Right lung (tissue), 5 donors: ENCODE data around the gene RPRD1A. TPM values are rescaled to one million over a fixed set of nuclear protein-coding genes. Genes with fewer than 3 reads are reported as not detected.
"Not testable (repeated sequence)": the region's sequence is repeated elsewhere in the genome, so short reads cannot be mapped to it uniquely, and the experiment has no call there.

Experiments used
- DNase-seq, 2 donors: peaks; one replicate each; pipeline ENCODE4 v3.0.0-alpha.2; 2013
- polyA plus RNA-seq, 5 donors: library from polyadenylated mRNA; unstranded; fragments of 120-200 nt; gene quantifications; one replicate each; pipeline versions ENCODE4 v1.2.1 to v1.2.3, GENCODE V29; 2013; ENCODE audit warnings: inconsistent platforms in 1 of 5, low replicate concordance in 1 of 5; ENCODE audit not compliant: insufficient read length in 5 of 5, insufficient read depth in 1 of 5

RPRD1A gene
- polyA plus RNA-seq, 5 donors = 46.3 to 70.2 (median 59.6) TPM

DNA sequence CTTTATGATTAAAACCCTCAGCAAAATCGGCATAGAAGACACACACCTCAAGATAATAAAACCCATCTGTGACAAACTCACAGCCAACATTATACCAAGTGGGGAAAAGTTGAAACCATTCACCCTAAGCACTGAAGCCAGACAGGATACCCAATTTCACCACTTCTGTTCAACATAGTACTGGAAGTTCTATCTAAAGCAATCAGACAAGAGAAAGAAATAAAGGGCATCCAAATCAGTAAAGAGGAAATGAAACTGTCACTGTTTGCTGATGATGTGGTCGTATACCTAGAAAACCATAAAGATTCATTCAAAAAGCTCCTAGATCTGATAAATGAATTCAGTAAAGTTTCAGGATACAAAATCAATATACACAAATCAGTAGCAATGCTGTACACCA lies 16.4 kb upstream of the RPRD1A start:
- no peak for DNase-seq

DNA sequence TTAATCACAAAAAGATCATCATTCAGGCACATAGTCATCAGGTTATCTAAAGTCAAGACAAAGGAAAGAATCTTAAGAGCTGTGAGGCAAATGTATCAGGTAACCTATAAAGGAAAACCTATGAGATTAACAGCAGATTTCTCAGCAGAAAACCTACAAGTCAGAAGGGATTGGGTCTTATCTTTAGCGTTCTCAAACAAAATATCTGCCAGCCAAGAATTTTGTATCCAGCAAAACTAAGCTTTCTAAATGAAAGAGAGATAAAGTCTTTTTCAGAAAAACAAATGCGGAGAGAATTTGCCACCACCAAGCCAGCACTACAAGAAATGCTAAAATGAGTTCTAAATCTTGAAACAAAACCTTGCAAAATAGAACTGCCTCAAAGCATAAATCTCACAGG lies 13.8 kb upstream of the RPRD1A start:
- not testable (repeated sequence) for DNase-seq

DNA sequence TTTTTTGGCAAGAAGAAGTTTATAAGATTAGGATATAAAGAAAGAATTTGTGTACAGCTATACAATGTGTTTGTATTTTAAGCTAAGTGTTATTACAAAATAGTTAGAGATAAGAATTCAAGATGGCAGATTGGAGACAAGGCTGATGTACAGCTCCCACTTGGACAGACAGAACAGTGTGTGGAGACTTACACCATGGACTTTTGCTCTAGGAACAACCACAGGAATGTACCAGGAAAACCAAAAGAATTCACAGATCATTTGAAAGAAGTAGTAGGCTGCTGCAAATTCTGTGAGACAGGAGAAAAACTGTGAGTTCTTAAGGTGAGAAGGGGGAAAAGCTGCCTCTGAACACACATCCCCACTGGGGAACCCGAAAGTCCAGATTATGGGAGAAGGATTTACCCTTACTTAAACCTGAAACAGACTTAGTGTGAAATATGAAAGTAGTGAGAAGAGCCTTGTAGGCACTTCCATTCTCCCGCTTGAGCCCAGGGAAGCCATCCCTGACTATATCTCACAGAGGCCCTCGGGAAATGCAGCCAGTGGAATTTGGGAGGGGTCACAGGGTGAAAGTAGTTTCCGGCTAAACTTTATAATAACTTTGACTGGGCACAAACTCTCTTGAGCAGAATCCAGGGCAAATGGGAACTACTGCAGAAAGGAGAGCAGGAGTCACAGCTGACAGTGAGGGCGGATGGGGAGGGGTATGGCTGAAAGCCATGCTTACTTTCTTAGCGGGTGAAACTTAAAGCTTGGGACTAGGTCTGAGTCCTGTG lies 11.6 kb upstream of the RPRD1A start:
- DNase-seq = no peak

DNA sequence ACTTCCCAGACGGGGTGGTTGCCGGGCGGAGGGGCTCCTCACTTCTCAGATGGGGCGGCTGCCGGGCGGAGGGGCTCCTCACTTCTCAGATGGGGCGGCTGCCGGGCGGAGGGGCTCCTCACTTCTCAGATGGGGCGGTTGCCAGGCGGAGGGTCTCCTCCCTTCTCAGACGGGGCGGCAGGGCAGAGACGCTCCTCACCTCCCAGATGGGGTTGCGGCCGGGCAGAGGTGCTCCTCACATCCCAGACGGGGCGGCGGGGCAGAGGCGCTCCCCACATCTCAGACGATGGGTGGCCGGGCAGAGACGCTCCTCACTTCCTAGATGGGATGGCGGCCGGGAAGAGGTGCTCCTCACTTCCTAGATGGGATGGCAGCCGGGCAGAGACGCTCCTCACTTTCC lies 10.4 kb upstream of the RPRD1A start:
- not testable (repeated sequence) for DNase-seq

DNA sequence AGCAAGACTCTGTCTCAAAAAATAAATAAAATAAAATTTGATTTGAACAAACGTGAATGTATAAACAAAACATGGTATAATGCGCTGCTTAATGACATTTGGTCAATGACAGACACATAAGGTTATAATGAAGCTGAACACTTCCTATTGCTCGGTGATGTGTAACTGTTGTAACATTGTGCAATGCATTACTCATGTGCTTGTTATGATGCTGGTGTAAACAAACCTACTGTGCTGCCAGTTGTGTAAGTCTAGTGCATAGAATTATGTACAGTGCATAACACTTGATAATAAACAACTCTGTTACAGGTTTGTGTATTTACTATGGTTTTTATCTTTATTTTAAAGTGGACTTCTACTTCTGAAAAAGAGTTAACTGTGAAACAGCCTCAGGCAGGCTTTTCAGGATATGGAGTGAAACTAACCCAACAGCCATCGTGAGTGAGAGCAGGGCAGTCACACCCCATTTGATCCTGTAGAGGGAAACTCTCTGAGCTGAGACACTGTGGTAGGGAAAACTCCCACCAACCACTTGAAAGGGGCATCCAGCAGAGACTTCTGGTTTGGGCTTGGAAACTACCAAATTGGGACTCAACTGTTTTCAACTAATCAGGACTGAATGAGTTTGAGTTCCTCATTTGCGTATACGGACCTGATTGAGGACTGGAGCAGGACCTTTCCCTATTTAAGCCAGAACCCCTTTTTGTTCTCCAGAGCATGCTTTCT lies 8.7 kb upstream of the RPRD1A start:
- no peak for DNase-seq

DNA sequence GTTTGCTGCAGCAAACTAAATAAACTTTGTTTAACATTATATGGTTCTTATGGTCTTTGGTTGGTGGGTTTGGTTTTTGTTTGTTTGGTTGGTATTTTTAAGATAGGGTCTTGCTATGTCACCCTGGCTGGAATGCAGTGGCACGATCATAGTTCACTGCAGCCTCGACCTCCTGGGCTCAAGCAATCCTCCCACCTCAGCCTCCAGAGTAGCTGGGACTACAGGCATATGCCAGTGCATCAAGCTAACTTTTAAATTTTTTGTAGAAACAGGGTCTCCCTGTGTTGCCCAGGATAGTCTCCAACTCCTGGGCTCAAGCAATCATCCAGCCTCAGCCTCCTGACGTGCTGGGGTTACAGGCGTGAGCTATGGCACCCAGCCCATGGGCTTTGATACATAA lies 7.1 kb upstream of the RPRD1A start:
- DNase-seq = no peak

DNA sequence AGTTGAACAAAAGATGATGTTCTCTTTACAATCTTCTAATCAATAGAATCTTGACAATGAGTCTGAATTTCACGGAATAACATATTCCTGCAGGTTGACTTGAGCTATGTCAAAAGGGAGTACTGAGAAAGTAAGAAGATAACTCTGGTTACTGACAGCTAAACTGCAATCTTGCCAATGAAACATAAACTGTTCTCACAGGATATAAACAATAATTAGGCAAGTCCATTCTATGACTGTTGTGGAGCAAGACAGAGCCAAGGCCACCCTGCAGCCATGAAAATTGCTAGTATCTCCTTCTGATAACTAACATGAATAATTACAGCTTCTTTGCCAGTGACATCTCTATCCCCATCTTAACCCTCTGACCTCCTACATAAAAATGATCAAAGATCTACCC lies 6.3 kb upstream of the RPRD1A start:
- DNase-seq = no peak

DNA sequence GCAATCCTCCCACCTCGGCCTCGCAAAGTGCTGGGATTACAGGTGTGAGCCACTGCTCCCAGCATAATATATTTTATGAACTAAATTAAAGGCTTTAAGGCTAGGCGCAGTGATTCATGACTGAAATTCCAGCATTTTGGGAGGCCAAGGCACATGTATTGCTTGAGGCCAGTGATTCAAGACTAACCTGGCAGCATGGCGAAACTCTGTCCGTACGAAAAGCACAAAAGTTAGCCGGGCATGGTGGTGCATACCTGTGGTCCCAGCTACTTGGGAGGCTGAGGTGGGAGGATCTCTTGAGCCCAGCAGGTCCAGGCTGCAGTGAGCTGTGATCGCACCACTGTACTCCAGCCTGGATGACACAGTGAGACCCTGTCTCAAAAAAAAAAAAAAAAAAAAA lies 5.0 kb upstream of the RPRD1A start:
- not testable (repeated sequence) for DNase-seq

DNA sequence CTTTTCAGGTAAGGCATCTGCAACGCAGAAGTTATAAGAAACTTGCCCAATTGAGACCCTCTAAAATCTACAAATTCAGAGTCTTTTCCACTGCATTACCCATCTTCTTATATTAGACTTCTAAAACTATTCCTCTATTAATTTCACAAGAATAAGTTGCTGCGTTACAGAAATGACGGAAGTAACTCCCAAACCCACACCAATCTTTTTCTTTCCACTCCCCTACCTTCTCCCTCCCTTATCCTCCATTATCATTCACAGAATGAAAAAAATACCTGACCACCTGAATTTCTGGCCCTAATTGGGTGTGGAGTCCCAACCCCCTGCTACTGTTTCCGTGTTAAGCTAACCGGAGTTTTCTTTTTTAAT lies 689 bp downstream of the RPRD1A start:
- DNase-seq = peak in 1 of 2 donors; percentile 12

DNA sequence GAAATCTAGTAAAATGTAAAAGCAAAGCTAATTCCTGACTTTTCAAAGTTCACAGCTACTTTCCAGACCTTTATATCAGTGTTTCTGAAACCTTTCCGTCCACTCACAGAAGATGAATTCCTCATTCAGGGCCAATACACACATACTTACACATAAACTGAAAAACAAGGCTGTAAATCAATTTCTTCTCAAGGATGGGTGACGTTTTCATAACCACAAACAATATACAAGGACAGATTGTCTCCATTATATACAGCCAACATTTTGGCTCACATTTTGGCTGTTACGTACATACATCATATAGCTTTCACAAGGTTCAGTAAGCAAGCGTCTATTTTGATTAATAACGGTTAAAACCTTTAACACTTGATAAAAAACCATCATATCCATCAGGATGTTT lies 1.4 kb downstream of the RPRD1A start:
- DNase-seq = no peak

DNA sequence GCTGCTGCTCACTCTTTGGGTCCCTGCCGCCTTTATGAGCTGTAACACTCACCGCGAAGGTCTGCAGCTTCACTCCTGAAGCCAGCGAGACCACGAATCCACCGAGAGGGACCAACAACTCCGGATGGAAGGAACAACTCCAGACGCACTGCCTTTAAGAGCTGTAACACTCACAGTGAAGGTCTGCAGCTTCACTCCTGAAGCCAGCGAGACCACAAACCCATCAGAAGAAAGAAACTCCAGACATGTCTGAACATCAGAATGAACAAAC lies 2.6 kb downstream of the RPRD1A start:
- DNase-seq = not testable (repeated sequence)

DNA sequence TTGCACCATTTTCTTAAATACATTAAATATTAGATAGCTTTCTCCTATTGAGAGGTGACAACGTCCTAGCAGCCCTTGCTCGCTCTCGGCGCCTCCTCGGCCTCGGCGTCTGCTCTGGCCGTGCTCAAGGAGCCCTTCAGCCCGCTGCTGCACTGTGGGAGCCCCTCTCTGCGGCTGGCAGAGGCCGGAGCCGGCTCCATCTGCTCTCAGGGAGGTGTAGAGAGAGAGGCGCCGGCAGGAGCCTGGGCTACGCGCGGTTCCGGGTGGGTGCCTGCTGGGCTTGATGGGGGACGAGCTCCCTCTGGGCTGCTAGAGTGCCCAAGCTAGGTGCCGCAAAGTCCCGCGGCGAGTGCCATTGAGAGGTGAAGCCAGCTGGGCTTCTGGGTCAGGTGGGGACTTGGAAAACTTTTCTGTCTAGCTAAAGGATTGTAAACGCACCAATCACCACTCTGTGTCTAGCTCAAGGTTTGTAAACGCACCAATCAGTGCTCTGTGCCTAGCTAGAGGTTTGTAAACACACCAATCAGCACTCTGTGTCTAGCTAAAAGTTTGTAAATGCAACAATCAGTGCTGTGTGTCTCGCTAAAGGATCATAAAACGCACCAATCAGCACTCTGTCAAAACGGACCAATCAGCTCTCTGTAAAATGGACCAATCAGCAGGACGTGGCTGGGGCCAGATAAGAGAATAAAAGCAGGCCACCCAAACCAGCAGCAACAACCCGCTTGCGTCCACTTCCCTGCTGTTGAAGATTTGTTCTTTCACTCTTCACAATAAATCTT lies 3.1 kb downstream of the RPRD1A start:
- no peak for DNase-seq

DNA sequence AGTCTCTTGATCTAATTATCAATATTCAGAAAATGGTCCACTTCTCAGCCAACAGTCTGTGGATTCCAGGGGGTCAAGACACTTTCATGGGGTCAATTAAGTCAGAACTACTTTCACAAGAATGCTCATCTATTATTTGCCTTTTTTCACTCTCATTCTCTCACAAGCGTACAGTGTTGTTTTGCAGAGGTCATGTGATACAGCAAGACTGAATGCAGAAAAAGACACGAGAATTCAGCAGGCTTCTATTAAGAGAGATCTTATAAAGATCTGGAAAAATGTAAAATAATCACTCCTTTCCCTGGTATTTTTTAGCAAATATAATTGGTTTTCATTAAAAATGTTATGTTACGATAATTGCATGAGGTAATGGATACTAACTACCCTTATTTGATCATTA lies 8.7 kb downstream of the RPRD1A start:
- no peak for DNase-seq

DNA sequence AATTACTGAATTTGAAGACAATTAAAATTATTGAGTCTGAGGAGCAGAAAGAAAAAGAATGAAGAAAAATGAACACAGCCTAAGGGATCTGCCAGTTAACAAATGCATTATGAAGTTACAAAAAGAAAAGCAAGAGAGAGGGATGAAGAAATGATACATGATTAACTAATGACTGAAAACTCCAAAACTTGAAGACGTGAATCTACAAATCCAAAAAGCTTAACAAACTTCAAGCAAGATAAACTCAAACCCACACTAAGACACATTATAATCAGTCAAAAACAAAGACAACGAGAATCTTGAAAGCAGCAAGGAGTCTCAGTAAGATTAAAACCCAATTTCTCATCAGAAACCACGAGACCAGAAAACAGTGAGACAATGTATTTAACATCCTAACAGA lies 15.6 kb downstream of the RPRD1A start:
- DNase-seq = no peak

DNA sequence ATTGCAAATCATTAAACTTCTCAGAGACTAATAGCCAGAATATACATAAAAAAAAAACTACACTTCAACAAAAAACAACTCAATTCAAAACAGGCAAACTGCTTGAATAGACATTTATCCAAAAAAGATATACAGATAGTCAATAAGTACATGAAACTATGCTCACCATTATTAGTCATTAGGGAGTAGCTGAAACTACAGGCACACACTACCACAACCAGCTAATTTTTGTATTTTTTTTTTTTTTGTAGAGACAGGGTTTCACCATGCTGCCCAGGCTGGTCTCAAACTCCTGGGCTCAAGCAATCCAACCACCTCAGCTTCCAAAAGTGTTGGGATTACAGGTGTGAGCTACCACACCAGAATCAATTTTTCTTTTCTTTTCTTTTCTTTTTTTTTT lies 16.9 kb downstream of the RPRD1A start:
- no peak for DNase-seq

DNA sequence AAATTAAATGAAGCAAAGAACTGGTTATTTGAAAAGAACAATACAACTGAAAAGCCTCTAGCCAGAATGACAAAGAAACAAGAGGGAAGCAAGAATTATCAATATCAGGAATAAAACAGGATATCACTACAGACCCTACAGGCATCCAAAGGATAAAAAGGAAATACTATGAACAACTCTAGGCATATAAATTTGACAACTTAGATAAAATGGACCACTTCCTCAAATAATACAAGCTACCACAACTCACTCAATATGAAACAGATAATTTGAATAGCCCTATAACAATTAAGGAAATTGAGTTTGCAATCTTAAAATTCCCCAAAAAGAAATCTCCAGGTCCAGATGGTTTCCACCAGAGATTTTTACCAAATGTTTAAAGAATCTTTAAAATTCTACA lies 19.8 kb downstream of the RPRD1A start:
- no peak for DNase-seq

DNA sequence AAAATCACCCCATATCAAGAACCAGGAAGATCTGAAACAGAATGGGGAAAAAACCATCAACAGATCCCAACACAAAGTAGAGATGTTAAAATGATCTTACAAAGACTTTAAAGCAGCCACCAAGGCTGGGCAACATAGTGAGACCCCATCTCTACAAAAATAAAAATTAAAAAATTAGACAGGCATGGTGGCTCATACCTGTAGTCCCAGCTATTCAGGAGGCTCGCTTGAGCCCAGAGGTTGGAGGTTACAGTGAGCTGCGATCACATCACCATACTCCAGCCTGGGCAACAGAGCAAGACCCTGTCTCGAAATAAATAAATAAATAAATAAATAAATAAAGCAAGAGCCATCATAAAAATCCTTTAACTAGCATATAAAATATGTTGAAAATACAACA lies 20.5 kb downstream of the RPRD1A start:
- DNase-seq = no peak

DNA sequence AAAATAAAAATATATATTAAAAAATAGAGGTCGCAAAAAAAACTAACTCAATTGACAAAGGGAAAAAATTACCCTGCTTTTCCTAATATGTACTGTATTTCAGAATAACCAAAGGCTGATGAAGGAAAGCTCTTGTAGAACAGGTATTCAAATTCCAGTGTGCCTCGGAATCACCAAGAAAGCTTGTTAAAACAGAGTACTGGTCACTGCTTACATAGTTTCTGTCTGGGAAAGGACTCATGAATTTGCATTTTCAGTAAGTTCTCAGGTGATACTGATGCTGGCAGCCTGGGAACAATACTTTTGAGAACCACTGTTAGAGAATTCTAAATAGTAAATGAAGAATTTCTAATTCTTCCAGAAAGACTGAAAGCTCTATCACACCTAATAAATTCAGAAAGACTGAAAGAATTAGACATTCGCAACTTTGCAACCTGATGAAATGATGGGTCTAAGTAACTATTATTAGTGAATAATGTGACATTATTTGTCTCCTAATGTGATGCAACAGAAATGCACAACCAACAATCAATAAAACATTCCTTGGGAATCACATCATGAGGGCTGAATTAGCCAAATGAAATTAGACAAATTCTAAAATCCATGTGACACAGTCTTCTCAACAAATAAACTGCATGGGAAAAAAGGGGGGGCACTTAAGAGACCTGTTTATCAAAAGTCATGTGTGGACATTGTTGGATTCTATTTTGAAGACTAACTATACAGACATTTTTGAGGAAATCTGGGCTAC lies 21.9 kb downstream of the RPRD1A start:
- no peak for DNase-seq

DNA sequence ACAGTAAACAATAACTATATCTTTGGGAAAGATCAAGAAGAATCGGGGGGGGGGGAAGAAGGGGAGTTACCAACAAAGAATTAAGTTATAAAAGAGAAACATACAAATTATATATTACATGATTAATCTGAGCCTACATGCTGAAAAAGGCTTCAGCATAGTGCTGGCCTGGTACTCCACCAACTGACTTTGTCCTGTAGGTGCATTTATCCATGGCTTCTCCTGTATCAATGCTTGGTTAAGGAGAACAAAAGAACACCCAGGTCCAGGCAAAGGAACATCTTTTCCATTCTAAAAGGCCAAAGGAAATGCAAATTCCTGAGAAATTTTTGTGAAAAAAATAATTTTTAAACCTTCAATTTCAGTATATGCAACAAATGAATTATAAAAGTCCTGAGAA lies 24.2 kb downstream of the RPRD1A start:
- no peak for DNase-seq

DNA sequence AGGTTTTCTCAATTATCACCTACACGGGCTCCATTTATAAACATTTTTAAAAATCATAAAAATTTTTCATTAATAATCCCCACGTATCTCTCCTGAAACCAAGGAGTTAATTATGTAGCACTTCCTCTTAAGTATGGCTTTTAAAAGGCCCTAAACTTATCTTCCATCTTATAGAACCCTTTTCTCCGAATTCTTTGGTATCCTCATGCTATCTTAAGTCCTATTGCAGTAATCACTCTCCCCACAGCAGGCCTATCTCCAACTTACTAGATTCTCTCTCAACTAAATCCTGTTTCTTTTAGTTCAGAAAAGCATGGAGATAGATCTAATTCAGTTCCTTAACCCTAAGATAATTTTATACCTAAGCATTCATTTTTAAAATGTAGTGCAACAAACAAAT lies 26.2 kb downstream of the RPRD1A start:
- DNase-seq = no peak

DNA sequence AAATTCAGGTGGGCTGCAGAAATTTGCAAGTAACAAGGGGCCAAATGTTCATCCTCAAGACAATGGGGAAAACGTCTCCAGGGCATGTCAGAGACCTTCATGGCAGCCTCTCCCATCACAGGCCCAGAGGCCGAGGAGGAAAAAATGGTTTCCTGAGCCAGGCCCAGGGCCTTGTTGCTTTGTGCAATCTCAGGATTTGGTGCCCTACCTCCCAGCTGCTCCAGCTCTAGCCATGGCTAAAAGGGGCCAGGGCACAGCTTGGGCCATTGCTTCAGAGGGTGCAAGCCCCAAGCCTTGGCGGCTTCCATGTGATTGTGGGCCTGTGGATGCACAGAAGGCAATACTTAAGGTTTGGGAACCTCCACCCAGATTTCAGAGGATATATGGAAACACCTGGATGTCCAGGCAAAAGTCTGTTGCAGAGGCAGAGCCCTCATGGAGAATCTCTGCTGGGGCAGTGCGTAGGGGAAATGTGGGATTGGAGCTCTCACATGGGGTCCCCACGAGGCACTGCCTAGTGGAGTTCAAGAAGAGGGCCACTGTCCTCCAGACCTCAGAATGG lies 29.2 kb downstream of the RPRD1A start:
- DNase-seq = no peak

DNA sequence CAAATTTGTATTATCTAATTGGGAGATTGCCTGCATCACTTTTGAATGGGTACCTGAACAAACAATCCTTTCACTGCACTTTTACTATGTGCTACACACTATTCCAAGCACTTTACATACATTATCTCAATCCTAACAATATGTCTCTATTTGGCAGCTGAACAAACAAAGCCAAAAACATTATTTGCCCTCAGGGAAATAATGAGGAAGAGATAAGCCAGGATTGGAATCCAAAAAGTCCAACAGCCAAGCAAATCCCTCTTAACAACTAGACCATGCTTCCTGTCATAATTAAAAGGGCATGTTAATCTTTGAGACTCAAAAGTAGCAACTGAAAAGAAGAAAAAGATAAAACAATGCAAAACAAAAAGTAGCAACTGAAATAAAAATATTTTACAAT lies 32.1 kb downstream of the RPRD1A start:
- DNase-seq = no peak
